Choroid plexus epithelial cell (primary cell): ENCODE results near the gene KLF15.
"Not testable (repeated sequence)": the region's sequence is repeated elsewhere in the genome, so short reads cannot be mapped to it uniquely, and the experiment has no call there.

Experiments used
- DNase-seq: peaks from one replicate; pipeline ENCODE4 v3.0.0-alpha.2; 2010; ENCODE audit warnings: low read depth
- H3K4me3 ChIP-seq: 2 replicates; pipeline ENCODE4 v1.5.1; 2011; ENCODE audit warnings: low read depth, mild to moderate bottlenecking, control low read depth, low read length, moderate library complexity
- CTCF ChIP-seq: conservative IDR thresholded peaks from 2 replicates; pipeline ENCODE4 v1.5.1; 2011; ENCODE audit warnings: low read depth, mild to moderate bottlenecking, control low read depth, inconsistent platforms, low read length, moderate library complexity

Gene KLF15

GRCh38 chr3:126337980-126338651 is 19.1 kb downstream of the KLF15 start:
- DNase-seq: no peak

GRCh38 chr3:126331812-126332336 is 25.3 kb downstream of the KLF15 start:
- not testable (repeated sequence) for H3K4me3 ChIP-seq, DNase-seq

More at GRCh38 chr3:126337980-126338651, 19.1 kb downstream of the KLF15 start:
- H3K4me3 ChIP-seq: no peak overlapping the region
- no peak for TF ChIP-seq CTCF

- no peak for DNase-seq
- TF ChIP-seq CTCF: no peak
- H3K4me3 ChIP-seq: no peak overlapping the region
These were observed 27.1 kb downstream of the KLF15 start for GRCh38 chr3:126329927-126330725.

GRCh38 chr3:126326629-126327028 is 30.6 kb downstream of the KLF15 start:
- no peak for DNase-seq
- TF ChIP-seq CTCF: no peak
- H3K4me3 ChIP-seq: no peak overlapping the region

- no peak for TF ChIP-seq CTCF
- no peak for DNase-seq
- H3K4me3 ChIP-seq: no peak overlapping the region
These were observed 34.8 kb downstream of the KLF15 start for GRCh38 chr3:126322181-126322967.

- H3K4me3 ChIP-seq: no peak overlapping the region
- TF ChIP-seq CTCF: no peak
- no peak for DNase-seq
These were observed 35.7 kb downstream of the KLF15 start for GRCh38 chr3:126321490-126321889.

GRCh38 chr3:126320517-126321293 is 36.5 kb downstream of the KLF15 start:
- no peak for DNase-seq
- TF ChIP-seq CTCF: no peak
- no peak overlapping the region for H3K4me3 ChIP-seq
